HepG2 (cell line): ENCODE measurements around the gene CDT1.

ENCODE experiments used
- CENPT ChIP-seq: sonication (generic); formaldehyde crosslinking; IDR thresholded peaks from 2 replicates; pipeline ENCODE4 v1.8.0; 2022; ENCODE audit warnings: low read depth, mild to moderate bottlenecking, moderate library complexity, missing genetic modification reagents
- CTCF ChIP-seq: sonication (generic); formaldehyde crosslinking; IDR thresholded peaks from 2 replicates; pipeline ENCODE4 v1.5.0; 2020; ENCODE audit warnings: mild to moderate bottlenecking, missing genetic modification reagents, moderate library complexity
- GTF2F1 ChIP-seq: fragments of 150-350 bp; IDR thresholded peaks from 2 replicates; pipeline ENCODE4 v1.6.1; 2014; ENCODE audit warnings: low read length
- SRF ChIP-seq: IDR thresholded peaks from 2 replicates; pipeline ENCODE4 v1.6.1; 2011; ENCODE audit warnings: mild to moderate bottlenecking, low read depth, low read length, moderate library complexity
- TCF7 ChIP-seq: sonication (generic); IDR thresholded peaks from 2 replicates; pipeline ENCODE4 v1.6.1; 2016; ENCODE audit warnings: antibody characterized with exemption, low read depth
- ZBTB26 ChIP-seq: IDR thresholded peaks from 2 replicates; pipeline ENCODE4 v1.6.1; 2016; ENCODE audit warnings: missing compliant biosample characterization, missing genetic modification reagents, borderline replicate concordance
- ZNF513 ChIP-seq: sonication (generic); formaldehyde crosslinking; conservative IDR thresholded peaks from 2 replicates; pipeline ENCODE4 v1.5.0; 2020; ENCODE audit warnings: missing genetic modification reagents
- ZNF567 ChIP-seq: sonication (generic); formaldehyde crosslinking; IDR thresholded peaks from 2 replicates; pipeline ENCODE4 v1.8.1; 2023; ENCODE audit warnings: mild to moderate bottlenecking, missing genetic modification reagents, borderline replicate concordance

GRCh38 chr16:88839745-88840599, 36.4 kb downstream of the CDT1 start:
- TF ChIP-seq CTCF, result no peak
- TF ChIP-seq ZNF567 (CRISPR knock-in tag), result no peak
- no peak for TF ChIP-seq ZBTB26
- TF ChIP-seq TCF7, result no peak
- no peak for TF ChIP-seq GTF2F1
- TF ChIP-seq ZNF513, result no peak
- TF ChIP-seq SRF, result no peak
- TF ChIP-seq CENPT, result no peak
